Liver (tissue), 9 donors: Measurements from ENCODE around the gene IP6K2. TPM values are rescaled to one million over a fixed set of nuclear protein-coding genes. Genes with fewer than 3 reads are reported as not detected.

Experiments used
- DNase-seq: peaks from one replicate; pipeline ENCODE4 v3.0.0-alpha.2; 2017; ENCODE audit warnings: low spot score
- H3K27ac ChIP-seq, 2 donors: one replicate each; pipeline ENCODE4 v1.7.0; 2013; ENCODE audit warnings: inconsistent platforms in 2 of 2, low read length in 2 of 2, control low read depth in 1 of 2, low read depth in 1 of 2, mild to moderate bottlenecking in 1 of 2
- H3K27me3 ChIP-seq, 4 donors: one replicate each; pipeline versions ENCODE4 v1.6.1 to v1.7.0; 2013; ENCODE audit warnings: low read length in 3 of 4, inconsistent platforms in 1 of 4, mild to moderate bottlenecking in 1 of 4, moderate library complexity in 1 of 4; ENCODE audit not compliant: control insufficient read depth in 4 of 4, insufficient read depth in 4 of 4
- H3K36me3 ChIP-seq, 4 donors: one replicate each; pipeline versions ENCODE4 v1.6.1 to v1.7.0; 2013; ENCODE audit warnings: low read length in 3 of 4, mild to moderate bottlenecking in 3 of 4, low read depth in 1 of 4, moderate library complexity in 1 of 4; ENCODE audit not compliant: control insufficient read depth in 4 of 4, insufficient read depth in 3 of 4
- H3K4me1 ChIP-seq, 4 donors: one replicate each; pipeline versions ENCODE4 v1.6.1 to v1.7.0; 2013; ENCODE audit warnings: low read length in 3 of 4, mild to moderate bottlenecking in 3 of 4, moderate library complexity in 1 of 4; ENCODE audit not compliant: control insufficient read depth in 4 of 4, insufficient read depth in 4 of 4
- H3K4me3 ChIP-seq, 3 donors: one replicate each; pipeline versions ENCODE4 v1.6.1 to v1.7.0; 2013; ENCODE audit warnings: low read length in 3 of 3, control low read depth in 1 of 3, low read depth in 1 of 3, mild to moderate bottlenecking in 1 of 3
- H3K9ac ChIP-seq, 2 donors: one replicate each; pipeline ENCODE4 v1.7.0; 2013; ENCODE audit warnings: low read length in 2 of 2, mild to moderate bottlenecking in 2 of 2, moderate library complexity in 2 of 2, control low read depth in 1 of 2, low read depth in 1 of 2
- H3K9me3 ChIP-seq, 4 donors: one replicate each; pipeline versions ENCODE4 v1.6.1 to v1.7.0; 2013; ENCODE audit warnings: low read length in 3 of 4; ENCODE audit not compliant: control insufficient read depth in 4 of 4
- FOXA1 ChIP-seq: IDR thresholded peaks from 2 replicates; pipeline ENCODE4 v1.6.1; 2016; ENCODE audit warnings: antibody characterized with exemption
- GABPA ChIP-seq, 2 donors: IDR thresholded peaks in 1 of 2; conservative IDR thresholded peaks in 1 of 2; 2 replicates each; pipeline ENCODE4 v1.6.1; 2016; ENCODE audit warnings: antibody characterized with exemption in 2 of 2, mild to moderate bottlenecking in 1 of 2, moderate library complexity in 1 of 2
- HNF4G ChIP-seq: IDR thresholded peaks from 2 replicates; pipeline ENCODE4 v1.6.1; 2016; ENCODE audit warnings: antibody characterized with exemption
- JUND ChIP-seq, 2 donors: IDR thresholded peaks; 2 replicates each; pipeline ENCODE4 v1.6.1; 2016; ENCODE audit warnings: antibody characterized with exemption in 2 of 2
- NR2F2 ChIP-seq: IDR thresholded peaks from 2 replicates; pipeline ENCODE4 v1.6.1; 2016; ENCODE audit warnings: antibody characterized with exemption
- RAD21 ChIP-seq, 2 donors: IDR thresholded peaks; 2 replicates each; pipeline ENCODE4 v1.6.1; 2016; ENCODE audit warnings: antibody characterized with exemption in 2 of 2, mild to moderate bottlenecking in 2 of 2
- RXRA ChIP-seq, 2 donors: IDR thresholded peaks; 2 replicates each; pipeline ENCODE4 v1.6.1; 2017 to 2018; ENCODE audit warnings: antibody characterized with exemption in 2 of 2, mild to moderate bottlenecking in 1 of 2
- SP1 ChIP-seq: IDR thresholded peaks from 2 replicates; pipeline ENCODE4 v1.6.1; 2018; ENCODE audit warnings: antibody characterized with exemption, mild to moderate bottlenecking
- TAF1 ChIP-seq: conservative IDR thresholded peaks from 2 replicates; pipeline ENCODE4 v1.6.1; 2016; ENCODE audit warnings: antibody characterized with exemption, mild to moderate bottlenecking
- YY1 ChIP-seq: IDR thresholded peaks from 2 replicates; pipeline ENCODE4 v1.6.1; 2016; ENCODE audit warnings: antibody characterized with exemption, mild to moderate bottlenecking
- WGBS: extraction: QIAGEN DNeasy Blood & Tissue Kit; methylation state at CpG from one replicate; pipeline ENCODE4 v1.1.7; 2013; 5-methylcytosine and 5-hydroxymethylcytosine counted together
- polyA plus RNA-seq, 2 donors: library from polyadenylated mRNA; stranded (reverse) in 1 of 2; unstranded in 1 of 2; fragments of 200-250 nt in 1 of 2; fragments of >200 nt in 1 of 2; fragmentation: Nextera tagmentation in 1 of 2; extraction: Ambion mirVana in 1 of 2; gene quantifications; one replicate each; pipeline versions ENCODE4 v1.2.1 to v1.2.3, GENCODE V29; 2013 to 2015
- total RNA-seq, 2 donors: library from RNA; depleted of rRNA; stranded (reverse); fragments of >200 nt; gene quantifications; one replicate each; pipeline ENCODE4 v1.2.3, GENCODE V29; 2014
- TF ChIP-seq, protein P1 (sequence below): IDR thresholded peaks from 2 replicates; pipeline ENCODE4 v1.6.1; 2016; ENCODE audit warnings: antibody characterized with exemption, mild to moderate bottlenecking
- TF ChIP-seq, protein P2 (sequence below): fragments of 150-350 bp; IDR thresholded peaks from 2 replicates; pipeline ENCODE4 v1.5.1; 2017; ENCODE audit warnings: improper control_type of control experiment, low read depth, low read length; ENCODE audit not compliant: missing input control
- TF ChIP-seq, protein P3 (sequence below): IDR thresholded peaks from 2 replicates; pipeline ENCODE4 v1.6.1; 2016; ENCODE audit warnings: antibody characterized with exemption
- TF ChIP-seq, protein P4 (sequence below): IDR thresholded peaks from 2 replicates; pipeline ENCODE4 v1.6.1; 2016; ENCODE audit warnings: antibody characterized with exemption
- donor health status: healthy.
- donor health status: healthy.
- donor health status: healthy.
- donor health status: healthy.
- donor health status: healthy.

IP6K2 gene
- total and polyA plus RNA-seq, 4 donors: 21.8 to 37.6 (median 24.3) TPM

DNA sequence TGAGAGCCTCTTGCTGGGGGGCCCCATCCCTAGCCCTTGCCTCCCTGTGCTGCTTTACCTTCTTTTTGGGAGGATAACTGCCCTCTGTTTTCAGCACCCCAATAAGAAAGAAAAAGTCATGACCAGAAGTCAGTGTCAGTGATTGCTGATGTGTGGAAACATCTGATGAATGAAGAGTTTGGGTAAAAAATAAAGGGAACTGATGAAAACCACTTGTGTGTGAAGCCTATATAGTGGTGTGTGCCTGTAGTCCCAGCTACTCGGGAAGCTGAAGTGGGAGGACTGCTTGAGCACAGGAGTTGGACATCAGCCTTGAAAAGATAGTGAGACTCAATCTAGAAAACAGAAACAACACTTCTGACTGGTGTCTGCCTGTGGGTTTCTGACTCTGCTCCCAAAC lies 44.5 kb downstream of the IP6K2 start (continued):
- TF ChIP-seq, protein P1, sequence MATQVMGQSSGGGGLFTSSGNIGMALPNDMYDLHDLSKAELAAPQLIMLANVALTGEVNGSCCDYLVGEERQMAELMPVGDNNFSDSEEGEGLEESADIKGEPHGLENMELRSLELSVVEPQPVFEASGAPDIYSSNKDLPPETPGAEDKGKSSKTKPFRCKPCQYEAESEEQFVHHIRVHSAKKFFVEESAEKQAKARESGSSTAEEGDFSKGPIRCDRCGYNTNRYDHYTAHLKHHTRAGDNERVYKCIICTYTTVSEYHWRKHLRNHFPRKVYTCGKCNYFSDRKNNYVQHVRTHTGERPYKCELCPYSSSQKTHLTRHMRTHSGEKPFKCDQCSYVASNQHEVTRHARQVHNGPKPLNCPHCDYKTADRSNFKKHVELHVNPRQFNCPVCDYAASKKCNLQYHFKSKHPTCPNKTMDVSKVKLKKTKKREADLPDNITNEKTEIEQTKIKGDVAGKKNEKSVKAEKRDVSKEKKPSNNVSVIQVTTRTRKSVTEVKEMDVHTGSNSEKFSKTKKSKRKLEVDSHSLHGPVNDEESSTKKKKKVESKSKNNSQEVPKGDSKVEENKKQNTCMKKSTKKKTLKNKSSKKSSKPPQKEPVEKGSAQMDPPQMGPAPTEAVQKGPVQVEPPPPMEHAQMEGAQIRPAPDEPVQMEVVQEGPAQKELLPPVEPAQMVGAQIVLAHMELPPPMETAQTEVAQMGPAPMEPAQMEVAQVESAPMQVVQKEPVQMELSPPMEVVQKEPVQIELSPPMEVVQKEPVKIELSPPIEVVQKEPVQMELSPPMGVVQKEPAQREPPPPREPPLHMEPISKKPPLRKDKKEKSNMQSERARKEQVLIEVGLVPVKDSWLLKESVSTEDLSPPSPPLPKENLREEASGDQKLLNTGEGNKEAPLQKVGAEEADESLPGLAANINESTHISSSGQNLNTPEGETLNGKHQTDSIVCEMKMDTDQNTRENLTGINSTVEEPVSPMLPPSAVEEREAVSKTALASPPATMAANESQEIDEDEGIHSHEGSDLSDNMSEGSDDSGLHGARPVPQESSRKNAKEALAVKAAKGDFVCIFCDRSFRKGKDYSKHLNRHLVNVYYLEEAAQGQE: no peak
- TF ChIP-seq GABPA (IDR thresholded peaks at IDR 0.05 in 1 of 2, conservative IDR thresholded peaks at IDR 0.05 in 1 of 2): no peak
- TF ChIP-seq JUND (IDR thresholded peaks at IDR 0.05): no peak
- TF ChIP-seq RAD21 (IDR thresholded peaks at IDR 0.05): no peak

DNA sequence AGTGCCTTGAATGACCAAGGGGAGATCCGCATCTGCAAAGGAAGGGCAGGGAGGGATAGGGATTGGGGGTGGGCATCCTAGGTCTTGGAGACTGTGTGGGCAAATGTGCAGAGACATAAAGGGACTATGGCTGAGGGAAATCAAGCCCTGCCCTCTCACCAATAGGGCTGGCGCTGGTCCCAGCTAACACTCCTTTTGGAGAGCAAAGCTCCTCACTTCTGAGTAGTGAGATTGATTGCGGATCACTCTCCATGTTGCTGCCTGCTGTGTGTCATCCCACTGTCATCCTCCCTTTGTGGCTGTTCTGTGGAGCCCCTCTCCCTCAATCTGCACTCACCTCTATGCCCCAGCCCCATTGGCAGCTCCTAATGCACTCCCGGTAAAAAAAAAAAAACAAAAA lies 52.1 kb downstream of the IP6K2 start:
- Histone ChIP-seq H3K9ac (no peak overlapping the region), H3K27ac (no peak overlapping the region), H3K27me3 (peaks cover 0 to 5% (median 0%) of the 10 kb centered on the region in 4 donors), H3K4me3 (no peak overlapping the region), H3K4me1 (peaks cover 0 to 15% (median 14%) of the 10 kb centered on the region in 4 donors), H3K9me3 (peaks cover 0 to 6% (median 0%) of the 10 kb centered on the region in 4 donors), H3K36me3 (no peaks in the 10 kb centered on the region)
- no peak for DNase-seq
- no peak for TF ChIP-seq SP1
- TF ChIP-seq YY1: no peak
- TF ChIP-seq HNF4G: no peak
- TF ChIP-seq, protein P2, sequence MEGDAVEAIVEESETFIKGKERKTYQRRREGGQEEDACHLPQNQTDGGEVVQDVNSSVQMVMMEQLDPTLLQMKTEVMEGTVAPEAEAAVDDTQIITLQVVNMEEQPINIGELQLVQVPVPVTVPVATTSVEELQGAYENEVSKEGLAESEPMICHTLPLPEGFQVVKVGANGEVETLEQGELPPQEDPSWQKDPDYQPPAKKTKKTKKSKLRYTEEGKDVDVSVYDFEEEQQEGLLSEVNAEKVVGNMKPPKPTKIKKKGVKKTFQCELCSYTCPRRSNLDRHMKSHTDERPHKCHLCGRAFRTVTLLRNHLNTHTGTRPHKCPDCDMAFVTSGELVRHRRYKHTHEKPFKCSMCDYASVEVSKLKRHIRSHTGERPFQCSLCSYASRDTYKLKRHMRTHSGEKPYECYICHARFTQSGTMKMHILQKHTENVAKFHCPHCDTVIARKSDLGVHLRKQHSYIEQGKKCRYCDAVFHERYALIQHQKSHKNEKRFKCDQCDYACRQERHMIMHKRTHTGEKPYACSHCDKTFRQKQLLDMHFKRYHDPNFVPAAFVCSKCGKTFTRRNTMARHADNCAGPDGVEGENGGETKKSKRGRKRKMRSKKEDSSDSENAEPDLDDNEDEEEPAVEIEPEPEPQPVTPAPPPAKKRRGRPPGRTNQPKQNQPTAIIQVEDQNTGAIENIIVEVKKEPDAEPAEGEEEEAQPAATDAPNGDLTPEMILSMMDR: no peak
- TF ChIP-seq, protein P3, sequence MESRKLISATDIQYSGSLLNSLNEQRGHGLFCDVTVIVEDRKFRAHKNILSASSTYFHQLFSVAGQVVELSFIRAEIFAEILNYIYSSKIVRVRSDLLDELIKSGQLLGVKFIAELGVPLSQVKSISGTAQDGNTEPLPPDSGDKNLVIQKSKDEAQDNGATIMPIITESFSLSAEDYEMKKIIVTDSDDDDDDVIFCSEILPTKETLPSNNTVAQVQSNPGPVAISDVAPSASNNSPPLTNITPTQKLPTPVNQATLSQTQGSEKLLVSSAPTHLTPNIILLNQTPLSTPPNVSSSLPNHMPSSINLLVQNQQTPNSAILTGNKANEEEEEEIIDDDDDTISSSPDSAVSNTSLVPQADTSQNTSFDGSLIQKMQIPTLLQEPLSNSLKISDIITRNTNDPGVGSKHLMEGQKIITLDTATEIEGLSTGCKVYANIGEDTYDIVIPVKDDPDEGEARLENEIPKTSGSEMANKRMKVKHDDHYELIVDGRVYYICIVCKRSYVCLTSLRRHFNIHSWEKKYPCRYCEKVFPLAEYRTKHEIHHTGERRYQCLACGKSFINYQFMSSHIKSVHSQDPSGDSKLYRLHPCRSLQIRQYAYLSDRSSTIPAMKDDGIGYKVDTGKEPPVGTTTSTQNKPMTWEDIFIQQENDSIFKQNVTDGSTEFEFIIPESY: no peak
- TF ChIP-seq, protein P4, sequence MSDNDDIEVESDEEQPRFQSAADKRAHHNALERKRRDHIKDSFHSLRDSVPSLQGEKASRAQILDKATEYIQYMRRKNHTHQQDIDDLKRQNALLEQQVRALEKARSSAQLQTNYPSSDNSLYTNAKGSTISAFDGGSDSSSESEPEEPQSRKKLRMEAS: no peak
- no peak for TF ChIP-seq RXRA (IDR thresholded peaks at IDR 0.05)
- TF ChIP-seq FOXA1: no peak
- no peak for TF ChIP-seq TAF1
- TF ChIP-seq GABPA (IDR thresholded peaks at IDR 0.05 in 1 of 2, conservative IDR thresholded peaks at IDR 0.05 in 1 of 2): no peak
- 96% methylated on average over 4 of the region's 4 CpGs for whole genome bisulfite sequencing

DNA sequence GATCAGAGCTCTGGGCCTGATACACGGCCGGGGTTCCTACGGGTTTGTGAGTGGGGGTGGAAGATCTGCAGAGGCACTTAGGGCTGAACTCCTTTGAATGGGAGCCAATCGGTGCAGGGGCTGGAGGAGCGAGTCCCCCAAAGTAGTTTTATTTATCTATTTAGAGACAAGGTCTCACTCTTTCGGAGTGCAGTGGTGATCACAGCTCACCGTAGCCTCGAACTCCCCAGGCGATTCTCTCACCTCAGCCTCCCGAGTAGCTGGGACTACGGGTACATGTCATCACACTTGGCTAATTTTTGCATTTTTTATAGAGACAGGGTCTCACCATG lies 52.7 kb downstream of the IP6K2 start:
- Histone ChIP-seq H3K9me3 (peaks cover 0 to 6% (median 0%) of the 10 kb centered on the region in 4 donors), H3K4me3 (no peak overlapping the region), H3K27ac (no peak overlapping the region), H3K27me3 (peaks cover 0 to 5% (median 0%) of the 10 kb centered on the region in 4 donors), H3K36me3 (no peaks in the 10 kb centered on the region), H3K4me1 (peaks cover 0 to 15% (median 14%) of the 10 kb centered on the region in 4 donors), H3K9ac (no peak overlapping the region)
- DNase-seq: no peak
- WGBS: 69% methylated on average over 11 of the region's 11 CpGs
- TF ChIP-seq FOXA1 (no peak), NR2F2 (no peak), YY1 (no peak), GABPA (IDR thresholded peaks at IDR 0.05 in 1 of 2, conservative IDR thresholded peaks at IDR 0.05 in 1 of 2) (no peak)
- TF ChIP-seq, protein P2: no peak
- TF ChIP-seq, protein P3: no peak
